NCI-H2196 (cell line): ENCODE measurements around the gene CSTA.
"Not testable (repeated sequence)": the region's sequence is repeated elsewhere in the genome, so short reads cannot be mapped to it uniquely, and the experiment has no call there.

ENCODE experiments used
- DNase-seq: peaks from one replicate; lab custom pipeline; 2025; ENCODE audit not compliant: unreplicated experiment; lab: John Stamatoyannopoulos, UW

Gene CSTA

DNA sequence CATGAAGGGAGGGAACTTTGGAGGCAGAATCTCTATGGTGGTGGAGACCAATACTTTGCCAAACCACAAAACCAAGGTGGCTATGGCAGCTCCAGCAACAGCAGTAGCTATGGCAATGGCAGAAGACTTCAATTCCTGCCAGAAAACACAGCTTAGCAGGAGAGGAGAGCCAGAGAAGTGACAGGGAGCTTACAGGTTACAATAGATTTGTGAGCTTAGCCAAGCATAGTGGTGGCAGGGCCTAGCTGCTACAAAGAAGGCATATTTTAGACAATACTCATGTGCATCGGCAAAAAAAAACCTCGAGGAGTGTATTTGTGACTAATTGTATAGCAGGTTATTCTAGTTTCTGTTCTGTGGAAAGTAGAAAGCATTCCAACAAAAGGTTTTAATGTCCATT, 6.4 kb upstream of the CSTA start:
- DNase-seq, result no peak

DNA sequence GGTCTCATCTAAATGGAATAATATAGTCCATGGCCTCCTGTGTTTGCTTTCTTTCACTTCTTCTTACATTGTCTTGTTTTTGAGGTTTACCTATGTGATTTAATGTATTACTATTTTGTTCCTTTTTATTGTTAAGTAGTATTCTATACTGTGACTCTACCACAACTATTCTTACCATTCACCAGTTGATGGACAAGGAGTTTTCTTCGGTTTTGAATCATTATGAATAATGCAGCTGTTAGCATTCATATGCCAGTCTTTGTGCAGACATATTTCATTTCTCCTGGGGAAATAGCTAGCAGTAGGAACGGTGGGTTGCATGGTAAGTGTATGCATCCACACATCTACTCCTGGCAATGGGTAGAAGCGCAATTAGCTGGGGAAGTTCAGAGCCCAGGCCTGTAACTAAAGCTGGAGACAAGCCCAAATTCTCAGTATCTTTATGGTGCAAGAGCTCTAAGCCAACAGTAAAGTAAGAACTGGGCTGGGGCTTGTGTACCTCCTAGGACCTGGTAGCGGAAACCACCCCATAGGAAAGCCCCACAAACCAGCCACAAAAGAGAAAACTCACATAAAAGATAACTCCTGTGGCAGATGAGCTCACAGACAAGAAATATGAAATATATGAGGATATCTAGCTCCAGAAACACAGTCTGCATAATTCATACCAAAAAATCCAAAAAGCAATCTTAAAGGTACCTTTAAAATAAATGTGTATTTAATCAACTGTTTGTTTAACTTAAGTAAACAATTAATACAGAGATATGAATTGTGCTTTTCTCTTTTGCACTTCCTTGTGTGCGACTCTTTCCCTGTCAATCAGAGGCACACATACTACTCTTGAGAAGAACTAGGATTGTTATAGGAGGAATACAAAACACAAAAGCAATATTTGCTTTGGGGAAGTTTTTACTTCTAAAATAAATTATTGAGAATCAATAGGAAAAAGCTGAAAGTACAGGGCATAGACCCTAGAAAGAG, 2.7 kb upstream of the CSTA start:
- DNase-seq, result no peak

DNA sequence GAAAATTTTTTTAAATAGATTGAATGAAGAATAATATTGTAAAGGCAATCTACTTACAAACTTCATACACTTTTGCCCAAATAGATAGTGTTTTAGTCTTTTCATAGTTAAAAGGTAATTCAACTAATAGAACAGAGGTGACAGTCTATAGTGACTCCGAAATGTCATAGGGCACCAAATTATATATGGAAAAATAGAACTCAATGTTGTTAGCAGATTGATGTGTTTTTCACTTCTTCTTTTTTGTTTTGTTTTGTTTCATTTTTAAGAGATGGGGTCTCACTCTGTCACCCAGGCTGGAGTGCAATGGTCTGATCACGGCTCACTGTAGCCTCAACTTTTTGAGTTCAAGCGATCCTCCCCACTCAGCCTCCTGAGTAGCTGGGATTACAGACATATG, 721 bp downstream of the CSTA start:
- no peak for DNase-seq

DNA sequence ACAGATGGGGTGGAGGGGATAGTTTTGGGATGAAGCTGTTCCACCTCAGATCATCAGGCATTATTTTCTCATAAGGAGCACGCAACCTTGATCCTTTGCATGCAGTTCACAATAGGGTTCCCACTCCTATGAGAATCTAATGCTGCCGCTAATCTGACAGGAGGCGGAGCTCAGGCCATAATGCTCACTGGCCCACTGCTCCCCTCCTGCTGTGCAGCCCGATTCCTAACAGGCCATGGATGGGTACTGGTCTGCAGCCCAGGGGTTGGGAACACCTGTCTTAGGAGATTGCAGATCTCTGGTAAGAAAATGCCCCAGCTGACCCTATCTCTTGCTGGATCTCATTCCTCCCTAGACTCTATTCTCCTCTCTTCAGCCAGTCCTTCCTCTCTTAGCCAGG, 6.8 kb downstream of the CSTA start:
- DNase-seq, result no peak

DNA sequence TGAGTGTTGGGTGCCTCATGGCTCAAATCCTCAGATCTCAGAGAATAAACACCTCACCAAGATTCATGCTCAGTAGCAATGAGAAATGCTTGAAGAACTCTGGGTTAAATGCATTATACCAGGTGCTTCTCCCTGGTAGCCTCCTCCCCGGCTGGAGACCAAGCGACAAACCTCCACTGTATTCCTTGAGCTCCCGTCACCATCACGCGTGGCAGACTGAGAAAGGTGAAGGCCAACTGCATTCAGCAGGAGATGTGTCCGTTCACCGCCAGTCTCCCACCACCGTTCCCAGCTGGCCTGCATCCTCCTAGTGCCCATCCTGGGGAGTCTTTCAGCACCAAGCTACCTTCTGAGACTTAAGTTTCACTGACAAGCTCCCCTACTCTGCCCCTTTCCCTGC, 7.5 kb downstream of the CSTA start:
- DNase-seq, result no peak

- no peak for DNase-seq
Observed at GRCh38 chr3:122342803-122343202, 17.8 kb downstream of the CSTA start.

GRCh38 chr3:122343654-122344053, 18.6 kb downstream of the CSTA start:
- DNase-seq, result no peak

DNA sequence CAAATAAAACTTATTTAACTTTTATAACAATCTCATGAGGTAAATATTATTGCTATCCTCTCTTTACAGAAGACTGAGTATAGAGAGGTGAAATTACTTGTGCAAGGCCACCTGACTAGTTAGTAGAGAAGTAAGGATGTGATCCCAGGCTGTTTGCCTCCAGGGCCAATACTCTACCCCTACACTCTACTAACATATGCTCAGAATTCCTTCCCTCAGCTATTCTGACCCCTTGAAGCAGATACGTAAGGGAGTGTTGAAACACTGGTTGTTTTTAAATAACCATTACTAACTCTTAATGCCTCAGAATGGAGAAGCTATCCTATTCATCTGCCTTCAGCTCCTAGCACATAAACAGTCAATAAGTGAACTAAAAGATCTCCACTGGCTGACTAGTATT, 24.1 kb downstream of the CSTA start:
- DNase-seq, result no peak

DNA sequence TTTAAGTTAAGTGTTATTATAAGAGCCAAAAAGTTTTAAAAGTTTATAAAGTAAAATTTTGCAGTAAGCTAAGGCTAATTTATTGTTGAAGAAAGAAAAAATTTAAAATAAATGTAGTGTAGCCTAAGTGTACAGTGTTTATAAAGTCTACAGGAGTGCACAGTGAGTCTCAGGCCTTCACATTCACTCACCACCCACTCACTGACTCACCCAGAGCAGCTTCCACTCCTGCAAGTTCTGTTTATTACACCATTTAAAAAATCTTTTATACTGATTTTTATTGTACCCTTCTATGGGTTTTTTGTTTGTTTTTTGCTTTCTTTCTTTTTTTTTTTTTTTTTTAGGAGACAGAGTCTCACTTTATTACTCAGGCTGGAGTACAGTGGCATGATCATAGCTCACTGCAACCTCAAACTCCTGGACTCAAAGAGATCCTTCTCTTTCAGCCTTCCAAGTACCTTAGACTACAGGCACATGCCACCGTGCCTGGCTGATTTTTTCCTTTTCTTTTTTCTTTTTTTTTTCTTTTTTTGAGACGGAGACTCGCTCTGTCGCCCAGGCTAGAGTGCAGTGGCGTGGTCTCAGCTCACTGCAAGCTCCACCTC, 25.9 kb downstream of the CSTA start:
- no peak for DNase-seq

DNA sequence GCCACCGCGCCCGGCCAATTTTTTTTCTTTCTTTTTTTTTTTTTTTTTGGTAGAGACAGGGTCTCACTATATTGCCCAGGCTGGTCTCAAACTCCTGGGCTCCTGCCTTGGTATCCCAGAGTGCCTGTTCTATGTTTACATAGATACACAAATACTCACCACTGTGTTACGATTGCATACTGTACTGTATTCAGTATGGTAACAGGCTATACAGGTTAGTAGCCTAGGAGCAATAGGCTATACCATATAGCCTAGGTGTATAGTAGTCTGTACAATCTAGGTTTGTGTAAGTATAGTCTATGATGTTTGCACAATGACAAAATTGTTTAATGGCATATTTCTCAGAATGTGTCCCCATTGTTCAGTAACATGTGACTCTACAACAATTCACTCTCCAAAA, 26.6 kb downstream of the CSTA start:
- DNase-seq, result no peak

GRCh38 chr3:122353215-122353614, 28.2 kb downstream of the CSTA start:
- DNase-seq, result no peak

DNA sequence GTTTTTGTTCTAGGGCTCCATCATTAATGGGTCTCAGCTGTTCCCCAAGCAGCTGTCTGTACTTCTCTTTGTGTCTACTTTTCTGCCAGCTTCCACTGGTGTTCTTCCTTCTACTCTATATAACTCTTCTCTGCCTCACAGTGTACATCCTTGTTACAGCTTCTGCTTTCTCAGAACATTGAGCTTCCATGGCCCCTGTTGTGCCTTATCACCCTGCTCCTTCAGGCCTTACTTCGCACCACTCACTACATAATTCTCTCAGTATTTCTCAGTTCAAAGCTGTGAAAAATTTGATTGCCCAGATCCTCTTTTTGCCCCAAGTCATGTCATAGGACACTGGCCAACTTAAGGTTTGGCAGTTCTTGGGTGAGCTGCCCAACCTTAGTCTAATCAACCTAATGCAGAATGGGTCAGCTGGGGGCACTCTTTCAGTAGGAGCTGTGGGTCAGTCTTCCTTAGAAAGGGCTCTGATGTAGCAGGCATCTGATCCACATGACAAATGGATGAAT, 28.9 kb downstream of the CSTA start:
- no peak for DNase-seq

DNA sequence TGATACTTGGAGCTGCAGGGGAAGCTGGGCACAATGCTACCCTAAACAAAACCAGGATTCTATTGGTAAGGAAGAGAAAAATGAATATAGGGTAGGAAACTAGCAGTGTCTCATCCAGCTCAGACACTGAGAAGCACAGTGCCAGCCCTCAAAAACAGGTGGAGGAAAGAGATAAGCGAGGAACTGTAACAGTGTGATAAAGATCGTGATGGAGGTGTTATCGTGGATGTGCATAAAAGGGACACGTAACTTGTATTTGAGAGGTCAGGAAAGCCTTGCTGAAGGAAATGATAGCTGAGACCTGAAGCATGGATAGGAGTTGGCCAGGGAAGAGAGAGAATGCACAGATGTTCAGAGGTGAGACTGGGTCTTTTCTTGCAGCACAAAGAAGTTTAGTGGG, 30.6 kb downstream of the CSTA start:
- no peak for DNase-seq

- DNase-seq, result peak; percentile 45
Observed at GRCh38 chr3:122356402-122356801, 31.4 kb downstream of the CSTA start.

- no peak for DNase-seq
Observed at GRCh38 chr3:122357828-122358702, 33.0 kb downstream of the CSTA start.

GRCh38 chr3:122358703-122359032, 33.6 kb downstream of the CSTA start:
- DNase-seq, result no peak

DNA sequence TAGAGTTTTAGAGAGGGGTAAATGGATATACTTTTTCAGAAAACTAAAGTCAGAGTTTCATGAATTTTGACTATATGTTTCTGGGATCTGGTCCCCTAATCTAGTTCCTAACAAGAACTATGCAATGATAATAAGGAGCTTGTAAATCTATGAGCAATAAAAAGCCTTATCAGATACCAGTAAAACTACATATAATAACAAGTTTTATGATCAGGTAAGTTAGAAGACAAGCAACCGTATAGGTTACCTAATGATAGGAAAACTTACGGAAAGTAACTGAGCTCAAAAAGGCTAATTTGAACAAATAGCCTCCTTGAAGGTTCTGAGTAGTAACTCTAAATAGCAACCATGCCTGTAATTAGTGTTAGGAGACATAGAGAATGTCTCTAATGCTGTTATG, 37.0 kb downstream of the CSTA start:
- no peak for DNase-seq

- no peak for DNase-seq
Observed at GRCh38 chr3:122364490-122364889, 39.4 kb downstream of the CSTA start.

DNA sequence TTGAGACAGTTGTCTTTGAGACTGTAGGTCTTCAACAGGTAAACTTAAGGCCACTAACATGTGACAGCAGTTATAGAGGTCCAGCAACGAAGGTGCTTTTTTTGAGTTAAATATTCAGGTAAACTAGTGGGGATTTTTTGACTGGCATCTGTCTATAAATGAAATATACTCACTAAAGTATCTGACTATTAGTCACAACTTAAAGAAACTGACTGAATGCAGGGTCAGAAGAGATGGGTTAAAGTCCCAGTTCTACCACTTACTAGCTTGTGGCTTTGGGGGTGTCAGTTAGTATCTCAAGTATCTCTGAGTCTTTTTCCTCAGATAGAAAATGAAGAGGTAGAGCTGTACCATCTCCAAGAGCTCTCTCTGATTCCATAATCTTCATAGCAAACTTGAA, 40.0 kb downstream of the CSTA start:
- no peak for DNase-seq

GRCh38 chr3:122365582-122366378, 40.7 kb downstream of the CSTA start:
- DNase-seq, result not testable (repeated sequence)

- no peak for DNase-seq
Observed at GRCh38 chr3:122366379-122366749, 41.3 kb downstream of the CSTA start.
